HepG2 (cell line): ENCODE data around the gene WNT5B. TPM values are rescaled to one million over a fixed set of nuclear protein-coding genes. Genes with fewer than 3 reads are reported as not detected.

Experiments used
- ATAC-seq: fragments of 200-7000 bp; cut with Tn5 transposase; 3 replicates; pipeline ENCODE4 v1.9.1; 2020; ENCODE audit warnings: mild to moderate bottlenecking, moderate library complexity
- BruUV-seq: library from RNA; stranded (reverse); fragments of 400-500 nt; replicated peaks from 2 replicates; lab custom pipeline; 2021; lab: Mats Ljungman, UMichigan
- CTCF ChIA-PET: fragments of 300-600 bp; formaldehyde crosslinking; extraction: SDS; loops from one replicate; lab custom pipeline; 2021; ENCODE audit warnings: low total read pairs, inconsistent platforms, low intra/inter-chr PET ratio; lab: Yijun Ruan, JAX
- POLR2A ChIA-PET: fragments of 350-600 bp; sonication (Branson Sonifier 250); formaldehyde crosslinking; loops from one replicate; lab custom pipeline; 2020; ENCODE audit warnings: antibody characterized with exemption, inconsistent platforms; lab: Yijun Ruan, JAX
- DNase-seq: peaks from one replicate; pipeline ENCODE4 v3.0.0-alpha.2; 2015; ENCODE audit warnings: low spot score
- FAIRE-seq: peaks from 3 replicates; lab custom pipeline; 2011; peaks lifted over from hg19 to GRCh38; lab: Jason Lieb, UNC
- H2AFZ ChIP-seq: one replicate; pipeline ENCODE4 v1.6.1; 2011; ENCODE audit warnings: low read length, inconsistent platforms
- H3K27ac ChIP-seq: fragments of 300-600 bp; 3 replicates; pipeline ENCODE4 v1.8.0; 2011; ENCODE audit warnings: mixed run types, mild to moderate bottlenecking, mixed read lengths, low read length, inconsistent platforms; ENCODE audit not compliant: insufficient read depth; ENCODE audit errors: extremely low read length
- H3K27me3 ChIP-seq, 2 experiments: fragments of 200-600 bp in 1 of 2; 2 replicates in 1 of 2; 3 replicates in 1 of 2; pipeline versions ENCODE4 v1.6.0 to v1.8.0; 2011; ENCODE audit warnings: low read length in 2 of 2, mild to moderate bottlenecking in 2 of 2, moderate library complexity in 2 of 2, inconsistent platforms in 1 of 2; ENCODE audit not compliant: insufficient read depth in 2 of 2, control insufficient read depth in 1 of 2
- H3K36me3 ChIP-seq, 2 experiments: fragments of 200-600 bp in 1 of 2; replicated peaks in 1 of 2; 2 replicates in 1 of 2; 3 replicates in 1 of 2; pipeline versions ENCODE4 v1.5.1 to v1.8.0; 2011; ENCODE audit warnings: low read length in 2 of 2, inconsistent platforms in 1 of 2; ENCODE audit not compliant: insufficient read depth in 2 of 2, control insufficient read depth in 1 of 2
- H3K4me1 ChIP-seq: 2 replicates; pipeline ENCODE4 v1.5.1; 2012; ENCODE audit warnings: low read length, inconsistent platforms; ENCODE audit not compliant: insufficient read depth
- H3K4me2 ChIP-seq: 2 replicates; pipeline ENCODE4 v1.6.0; 2011; ENCODE audit warnings: low read depth, low read length, inconsistent platforms
- H3K4me3 ChIP-seq, 3 experiments: fragments of 200-600 bp in 1 of 3; sonication (generic), shearing (Covaris generic) in 1 of 3; replicated peaks in 1 of 3; 2 replicates each; pipeline ENCODE4 v1.5.1; 2011 to 2016; ENCODE audit warnings: low read length in 3 of 3, inconsistent platforms in 2 of 3, low read depth in 2 of 3, mild to moderate bottlenecking in 2 of 3, control low read depth in 1 of 3, mixed read lengths in 1 of 3; ENCODE audit not compliant: insufficient read depth in 1 of 3
- H3K79me2 ChIP-seq: one replicate; pipeline ENCODE4 v1.6.1; 2011; ENCODE audit warnings: low read length, inconsistent platforms; ENCODE audit not compliant: insufficient read depth
- H3K9ac ChIP-seq: 2 replicates; pipeline ENCODE4 v1.6.0; 2011; ENCODE audit warnings: mild to moderate bottlenecking, low read depth, low read length, inconsistent platforms; ENCODE audit not compliant: insufficient read depth
- H3K9me3 ChIP-seq: 2 replicates; pipeline ENCODE4 v1.5.1; 2012; ENCODE audit warnings: mild to moderate bottlenecking, low read length
- H4K20me1 ChIP-seq: 2 replicates; pipeline ENCODE4 v1.6.0; 2011; ENCODE audit warnings: inconsistent platforms, mild to moderate bottlenecking, low read length, moderate library complexity; ENCODE audit not compliant: insufficient read depth
- KLF12 ChIP-seq: sonication (generic); formaldehyde crosslinking; IDR thresholded peaks from 2 replicates; pipeline ENCODE4 v1.4.0; 2020; ENCODE audit warnings: missing genetic modification reagents, borderline replicate concordance
- KLF16 ChIP-seq, 2 experiments: sonication (generic) in 1 of 2; formaldehyde crosslinking in 1 of 2; IDR thresholded peaks; 2 replicates each; pipeline versions ENCODE4 v1.6.1 to v1.8.0; 2016 to 2023; ENCODE audit warnings: missing genetic modification reagents in 2 of 2, missing compliant biosample characterization in 1 of 2
- RFX3 ChIP-seq: IDR thresholded peaks from 2 replicates; pipeline ENCODE4 v1.6.1; 2016; ENCODE audit warnings: missing biosample characterization, missing genetic modification reagents
- TGIF2 ChIP-seq: IDR thresholded peaks from 2 replicates; pipeline ENCODE4 v1.6.1; 2016; ENCODE audit warnings: control low read depth, missing compliant biosample characterization
- ZBTB8A ChIP-seq: sonication (generic); formaldehyde crosslinking; IDR thresholded peaks from 2 replicates; pipeline ENCODE4 v1.4.0; 2020; ENCODE audit warnings: mild to moderate bottlenecking, low read depth, missing genetic modification reagents, borderline replicate concordance
- ZNF331 ChIP-seq: sonication (generic); formaldehyde crosslinking; IDR thresholded peaks from 2 replicates; pipeline ENCODE4 v1.4.0; 2020; ENCODE audit warnings: missing genetic modification reagents
- WGBS: methylation state at CpG from one replicate; pipeline ENCODE4 v1.1.6; 2017; ENCODE audit warnings: low lambda C conversion rate; 5-methylcytosine and 5-hydroxymethylcytosine counted together
- in situ Hi-C: cut with HindIII; loops from 2 replicates; pipeline ENCODE4 v1.10.0; 2017; ENCODE audit warnings: low pct_unique_long_range_greater_than_20kb; ENCODE audit not compliant: extremely low pct_ligation_motif_present
- intact Hi-C: fragments of 100-400 bp; cut with micrococcal nuclease; formaldehyde crosslinking; loops from one replicate; pipeline ENCODE4 v1.10.0; 2022; ENCODE audit not compliant: unreplicated experiment
- polyA plus RNA-seq, 8 experiments: library from polyadenylated mRNA; depleted of rRNA in 3 of 8; stranded (reverse) in 7 of 8; unstranded in 1 of 8; fragments of >200 nt; fragmentation: Illumina TruSeq in 4 of 8; extraction: Trizol in 4 of 8; gene quantifications; 2 replicates each; pipeline versions ENCODE4 v1.2.1 to v1.2.3, GENCODE V29; 2011 to 2016; ENCODE audit warnings: low read depth in 4 of 8, missing spikeins in 1 of 8, mixed read lengths in 1 of 8; ENCODE audit not compliant: insufficient read depth in 1 of 8
- total RNA-seq, 5 experiments: library from RNA; depleted of rRNA; stranded (reverse); fragments of >200 nt; fragmentation: Illumina TruSeq; extraction: Trizol; gene quantifications; 2 replicates each; pipeline ENCODE4 v1.2.3, GENCODE V29; 2016; ENCODE audit warnings: low read depth in 1 of 5

WNT5B gene
- total and polyA plus RNA-seq, 2 of the 13 experiments (the other 11 are each of a cell fraction or from before 2014, with no cell fraction given): 0.04 TPM; not detected in 1

DNA sequence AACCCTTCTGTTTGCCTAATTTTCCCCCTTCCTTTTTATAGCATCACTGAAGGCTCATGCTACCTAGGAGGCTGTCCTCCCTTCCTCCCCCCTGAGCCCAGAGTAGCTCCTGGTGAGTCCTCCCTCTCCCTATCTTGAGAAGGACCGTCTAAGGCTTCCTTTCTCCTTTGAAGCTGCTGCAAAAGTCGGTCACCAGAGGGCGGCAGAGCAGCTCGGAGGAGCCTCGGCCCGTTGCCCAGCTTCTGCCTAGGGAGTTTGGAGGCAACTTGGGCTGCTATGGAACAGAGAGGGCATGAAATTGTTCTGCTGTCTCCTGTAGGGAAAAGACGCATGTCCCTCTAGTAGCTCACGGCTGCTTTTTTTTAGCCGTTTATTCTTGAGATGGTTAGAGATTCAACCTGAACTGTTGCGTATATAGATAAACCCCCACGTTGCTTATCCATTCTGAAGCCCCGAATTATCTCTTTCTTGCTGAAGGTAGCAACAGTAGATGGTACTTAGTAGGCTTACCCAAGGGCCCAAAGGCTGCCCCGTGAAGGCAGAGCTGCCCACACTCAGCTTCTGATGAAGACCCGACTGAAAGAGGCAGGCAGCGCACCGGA, 5.7 kb downstream of the WNT5B start (continued):
- 0 out of 2 replicates have a peak, but pooled peaks have one; percentile 22 for TF ChIP-seq TGIF2 (CRISPR knock-in tag)

DNA sequence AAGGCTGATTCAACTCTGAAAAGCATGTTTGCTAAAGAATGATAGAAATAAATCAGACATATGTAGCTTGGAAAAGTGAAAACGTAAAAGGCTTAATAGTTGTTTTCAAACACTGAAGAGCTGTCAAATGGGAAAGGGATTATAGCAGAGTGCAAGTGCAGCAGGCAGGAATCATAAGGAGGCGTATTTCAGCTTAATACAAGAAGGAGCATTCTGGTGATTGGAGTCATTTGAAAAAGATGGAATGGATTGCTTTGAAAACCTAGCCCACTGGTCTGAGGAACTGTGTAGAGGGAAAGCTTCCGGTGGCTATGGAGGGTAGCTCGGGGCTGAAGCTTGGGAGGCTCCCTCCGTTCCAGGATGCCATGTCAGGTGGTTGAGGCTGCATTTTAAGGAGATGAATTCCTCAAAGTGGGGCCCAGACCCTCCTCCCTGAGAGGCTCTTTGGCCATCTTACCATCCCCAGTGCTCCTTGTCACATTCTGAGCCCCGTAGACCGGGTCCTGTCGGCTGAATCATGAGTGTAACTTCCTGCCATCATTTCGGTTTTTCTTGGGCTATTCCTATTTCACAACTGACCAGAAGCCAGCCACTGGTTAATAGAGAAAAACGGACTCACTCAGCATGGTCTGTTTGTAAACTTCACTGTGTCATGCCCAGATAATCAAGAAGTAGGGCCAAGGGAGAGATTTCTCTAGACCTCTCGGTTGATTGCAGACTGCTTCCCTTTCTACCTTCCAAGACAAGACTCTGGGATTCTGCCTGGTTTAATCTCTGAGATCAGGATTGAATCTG, 6.5 kb downstream of the WNT5B start:
- Histone ChIP-seq H4K20me1 (no peaks in the 10 kb centered on the region), H3K9me3 (no peaks in the 10 kb centered on the region), H3K9ac (no peak overlapping the region), H3K4me1 (peaks cover 27% of the 10 kb centered on the region), H3K79me2 (no peaks in the 10 kb centered on the region), H3K27ac (no peak overlapping the region), H2AFZ (no peak overlapping the region), H3K4me3 (no peak overlapping the region), H3K27me3 (peaks cover 6 to 60% of the 10 kb centered on the region in 2 experiments; a peak in 4 of 5 replicates), H3K36me3 (no peaks in the 10 kb centered on the region), H3K4me2 (no peak overlapping the region)
- FAIRE-seq: no peak
- DNase-seq: no peak
- in situ Hi-C loops: no loop called here
- 55% methylated on average over 11 of the region's 11 CpGs for WGBS
- ATAC-seq: no peak
- ChIA-PET CTCF (interaction anchor here (2.2 kb wide), 1 partner anchor 155 kb away, joined by 15 read pairs; no protein-coding TSS in a partner anchor), POLR2A (no interaction called here)
- TF ChIP-seq ZNF331 (CRISPR knock-in tag) (no peak), KLF12 (no peak), RFX3 (CRISPR knock-in tag) (no peak), ZBTB8A (CRISPR knock-in tag) (no peak), KLF16 (CRISPR knock-in tag; IDR thresholded peaks at IDR 0.05) (no peak)
- BruUV-seq: no TSS peak
- intact Hi-C loops: no loop called here
